ENCODE measurements around the gene ELP2.
"Not testable (repeated sequence)": the region's sequence is repeated elsewhere in the genome, so short reads cannot be mapped to it uniquely, and the experiment has no call there.

ELP2 gene

DNA sequence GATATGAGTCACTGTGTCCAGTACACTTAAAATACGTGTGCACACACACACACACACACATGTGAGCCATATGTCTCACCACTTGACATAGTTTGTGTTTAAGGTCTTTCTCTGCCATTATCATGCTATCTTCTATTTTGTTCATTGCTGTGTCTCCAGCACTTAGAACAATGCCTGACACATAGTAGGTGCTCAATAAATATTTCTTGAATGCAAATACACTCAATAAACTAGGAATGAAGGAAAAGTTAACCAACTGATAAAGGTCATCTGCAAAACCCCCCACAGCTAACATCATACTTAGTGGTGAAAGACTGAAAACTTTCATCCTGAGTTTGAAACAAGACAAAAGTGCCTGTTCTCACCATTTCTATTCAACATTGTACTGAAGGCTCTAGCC lies 62.0 kb downstream of the ELP2 start:
- DNase-seq: no peak

DNA sequence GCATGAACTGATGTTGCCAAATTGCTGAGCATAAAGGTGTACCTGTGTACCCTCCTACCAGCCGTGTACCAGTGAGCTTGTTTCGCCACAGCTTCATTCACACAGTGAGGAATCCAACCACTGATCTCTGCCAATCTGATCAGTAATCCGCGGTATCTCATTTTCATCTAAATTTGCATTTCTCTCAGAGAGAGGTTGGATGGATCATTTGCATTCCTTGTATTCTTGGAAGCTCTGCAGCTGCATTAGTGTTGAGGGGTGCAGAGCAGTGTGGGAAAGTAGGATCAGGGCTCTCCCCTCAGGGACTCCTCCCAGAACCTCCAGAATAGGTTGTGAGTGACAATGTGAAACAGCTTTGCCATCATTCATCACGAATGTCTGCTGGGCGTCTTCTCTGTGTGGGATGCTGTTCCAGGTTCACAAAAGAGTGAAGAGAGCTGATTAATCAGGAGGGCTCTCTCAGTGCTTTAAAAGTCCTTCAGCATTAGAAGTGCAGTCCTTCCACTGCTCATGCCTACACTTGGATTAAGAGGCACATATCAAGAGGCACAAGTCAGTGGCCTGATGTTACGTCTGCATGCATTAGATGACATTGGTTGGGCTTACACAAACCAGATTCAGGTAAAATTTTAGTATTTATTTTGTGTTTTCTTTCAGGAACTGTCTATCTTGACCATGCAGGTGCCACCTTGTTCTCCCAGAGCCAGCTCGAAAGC lies 65.1 kb downstream of the ELP2 start:
- no peak for DNase-seq

GRCh38 chr18:36195427-36196122 lies 65.9 kb downstream of the ELP2 start:
- no peak for DNase-seq

GRCh38 chr18:36196238-36196995 lies 66.7 kb downstream of the ELP2 start:
- no peak for DNase-seq

DNA sequence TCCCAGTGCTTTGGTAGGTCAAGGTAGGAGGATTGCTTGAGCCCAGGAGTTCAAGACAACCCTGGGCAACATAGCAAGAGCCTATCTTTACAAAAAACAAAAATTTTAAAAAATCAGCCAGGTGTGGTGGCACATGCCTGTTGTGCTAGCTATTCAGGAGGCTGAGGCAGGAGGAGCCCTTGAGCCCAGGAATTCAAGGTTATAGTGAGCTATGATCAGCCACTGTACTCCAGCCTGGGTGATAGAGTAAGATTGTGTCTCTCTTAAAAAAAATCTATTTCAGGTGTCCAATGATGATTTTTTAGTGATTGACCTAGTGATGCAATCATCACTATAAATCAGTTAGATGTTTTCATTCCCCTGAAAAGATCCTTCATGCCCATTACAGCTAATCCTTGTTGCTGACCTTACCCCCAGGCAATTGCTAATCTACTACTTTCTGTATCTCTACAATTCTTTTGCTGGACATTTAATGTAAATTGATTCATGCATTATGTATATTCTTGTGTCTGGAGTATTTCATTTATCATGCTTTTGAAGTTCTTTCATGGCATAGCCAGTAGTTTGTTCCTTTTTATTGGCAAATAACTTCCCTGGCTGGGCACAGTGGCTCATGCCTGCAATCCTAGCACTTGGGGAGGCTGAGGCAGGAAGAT lies 67.9 kb downstream of the ELP2 start:
- no peak for DNase-seq

GRCh38 chr18:36199691-36200295 lies 70.1 kb downstream of the ELP2 start:
- no peak for DNase-seq

- no peak for DNase-seq
Measured at GRCh38 chr18:36200354-36200771, 70.7 kb downstream of the ELP2 start.

DNA sequence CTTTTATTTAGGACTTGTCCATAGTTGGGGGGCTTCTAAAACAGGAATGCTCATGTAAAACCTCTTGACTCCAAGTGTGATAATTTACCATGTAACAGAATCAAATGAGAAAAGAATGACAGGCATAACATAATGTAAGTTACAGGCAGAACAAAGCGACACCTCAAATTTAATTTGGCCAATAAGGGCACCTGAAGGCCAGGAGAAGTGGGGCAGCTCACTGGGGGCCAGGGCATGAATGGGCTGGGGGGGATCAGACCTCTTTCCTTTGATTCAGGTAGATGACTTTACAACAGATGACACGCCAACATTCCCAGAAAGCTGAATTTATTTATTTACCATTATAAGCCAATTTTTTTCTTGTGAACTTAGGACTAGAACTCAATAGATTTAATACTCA lies 72.1 kb downstream of the ELP2 start:
- no peak for DNase-seq

DNA sequence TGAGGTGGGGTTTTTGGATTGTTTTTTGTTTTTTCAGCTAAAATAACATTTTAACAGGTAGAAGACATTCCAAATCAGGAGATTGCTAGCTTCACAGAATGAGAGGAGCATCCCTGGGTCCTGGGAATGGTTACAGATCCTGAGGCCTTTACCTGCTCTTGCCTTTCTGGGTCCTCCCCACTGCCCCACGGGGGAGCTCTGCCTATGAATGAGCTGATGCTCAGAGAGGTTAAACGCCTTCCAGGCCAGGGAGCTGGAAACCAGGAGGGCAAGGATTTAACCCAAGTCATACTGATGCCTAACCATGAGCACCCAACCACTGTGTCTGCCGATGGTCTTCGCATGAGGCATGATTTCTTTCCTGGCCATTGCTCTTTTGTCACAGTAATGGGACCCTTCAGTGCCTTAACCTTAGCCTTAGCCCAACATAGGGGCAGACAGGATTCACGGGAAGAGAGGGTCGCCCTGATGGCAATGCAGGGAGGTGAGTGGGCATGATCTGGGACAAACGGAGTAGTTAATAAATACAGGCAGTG lies 73.7 kb downstream of the ELP2 start:
- DNase-seq: no peak

DNA sequence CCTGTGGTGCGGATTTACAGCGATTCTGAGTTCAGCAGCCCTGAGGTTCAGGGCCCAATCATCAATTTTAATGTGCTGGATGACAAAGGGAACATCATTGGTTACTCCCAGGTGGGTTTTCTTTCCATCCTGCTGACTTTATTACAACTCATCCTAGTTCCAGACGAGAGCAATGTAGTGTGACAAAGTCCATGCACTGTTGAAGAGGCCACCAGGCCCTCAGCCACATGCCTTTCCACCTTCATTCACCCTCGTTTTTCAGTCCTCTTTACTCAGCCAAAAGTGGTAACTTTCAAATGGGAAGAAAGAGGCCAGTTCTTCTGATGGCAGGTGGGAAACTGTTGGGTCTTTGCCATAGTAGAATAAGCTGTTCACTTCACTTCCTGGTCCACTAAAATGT lies 75.5 kb downstream of the ELP2 start:
- no peak for DNase-seq

DNA sequence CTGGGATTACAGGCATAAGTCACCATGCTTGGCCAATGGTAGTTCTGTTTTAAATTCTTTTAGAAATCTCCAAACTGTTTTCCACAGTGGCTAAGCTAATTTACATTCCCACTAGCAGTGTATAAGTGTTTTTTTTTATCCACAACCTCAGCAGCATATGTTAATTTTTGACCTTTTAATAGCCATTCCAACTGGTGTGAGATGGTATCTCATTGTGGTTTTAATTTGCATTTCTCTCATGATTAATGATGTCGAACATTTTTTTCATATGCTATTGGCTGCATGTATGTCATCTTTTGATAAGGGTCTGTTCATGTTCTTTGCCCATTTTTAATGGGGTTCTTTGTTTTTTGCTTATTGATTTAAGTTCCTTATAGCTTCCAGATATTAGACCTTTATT lies 77.6 kb downstream of the ELP2 start:
- DNase-seq: no peak

DNA sequence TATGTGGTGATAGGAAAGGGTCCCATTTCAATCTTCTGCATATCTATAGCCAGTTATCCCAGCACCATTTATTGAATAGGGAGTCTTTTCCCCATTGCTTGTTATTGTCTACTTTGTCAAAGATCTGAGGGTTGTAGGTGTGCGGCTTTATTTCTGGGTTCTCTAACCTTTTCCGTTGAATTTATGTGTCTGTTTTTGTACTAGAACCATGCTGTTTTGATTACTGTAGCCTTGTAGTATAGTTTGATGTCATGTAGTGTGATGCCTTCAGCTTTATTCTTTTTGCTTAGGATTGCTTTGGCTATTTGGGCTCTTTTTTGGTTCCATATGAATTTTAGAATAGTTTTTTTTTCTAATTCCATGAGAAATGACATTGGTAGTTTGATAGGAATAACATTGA lies 78.3 kb downstream of the ELP2 start:
- DNase-seq: not testable (repeated sequence)

DNA sequence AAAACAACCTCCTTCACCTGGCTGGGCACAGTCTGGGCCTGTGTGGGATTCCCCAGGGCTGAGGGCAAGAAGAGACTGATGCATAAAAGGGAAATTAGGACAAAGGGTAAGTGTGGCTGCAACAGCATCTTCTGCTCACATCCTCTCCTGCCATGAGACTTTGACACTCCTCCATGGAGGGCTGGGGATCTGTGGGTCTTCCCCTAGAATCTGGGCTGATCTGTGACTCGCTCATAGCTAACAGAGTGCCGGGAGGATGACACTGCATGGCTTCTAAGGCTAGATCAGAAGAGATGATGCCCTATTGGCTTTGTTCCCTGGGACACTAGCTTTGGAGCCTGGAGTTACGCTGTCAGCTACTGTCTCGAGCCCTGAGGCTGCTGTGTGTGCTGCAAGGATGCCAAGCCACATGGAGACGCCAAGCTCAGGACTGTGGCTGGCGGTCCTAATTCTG lies 81.9 kb downstream of the ELP2 start:
- no peak for DNase-seq

- no peak for DNase-seq
Measured at GRCh38 chr18:36212301-36213171, 82.8 kb downstream of the ELP2 start.

DNA sequence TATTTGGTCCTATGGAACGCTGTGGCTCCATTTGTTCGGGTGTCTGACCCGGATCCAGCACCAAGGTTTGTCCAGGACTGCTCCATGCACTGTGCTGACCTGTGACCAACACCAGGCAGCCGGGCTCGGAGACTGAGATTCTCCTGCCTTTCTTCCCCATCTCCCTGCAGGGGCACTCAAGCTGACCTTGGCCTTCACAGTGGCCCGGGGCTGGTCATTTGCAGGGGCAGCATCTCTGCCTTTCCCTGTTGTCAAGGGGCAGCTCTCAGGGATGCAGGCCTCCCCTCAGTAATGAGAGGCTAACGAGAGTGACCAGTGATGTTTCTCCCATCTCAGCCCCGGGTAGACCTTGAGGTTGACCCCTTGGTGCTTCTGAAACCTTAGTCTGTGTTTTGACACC lies 85.1 kb downstream of the ELP2 start:
- DNase-seq: no peak

DNA sequence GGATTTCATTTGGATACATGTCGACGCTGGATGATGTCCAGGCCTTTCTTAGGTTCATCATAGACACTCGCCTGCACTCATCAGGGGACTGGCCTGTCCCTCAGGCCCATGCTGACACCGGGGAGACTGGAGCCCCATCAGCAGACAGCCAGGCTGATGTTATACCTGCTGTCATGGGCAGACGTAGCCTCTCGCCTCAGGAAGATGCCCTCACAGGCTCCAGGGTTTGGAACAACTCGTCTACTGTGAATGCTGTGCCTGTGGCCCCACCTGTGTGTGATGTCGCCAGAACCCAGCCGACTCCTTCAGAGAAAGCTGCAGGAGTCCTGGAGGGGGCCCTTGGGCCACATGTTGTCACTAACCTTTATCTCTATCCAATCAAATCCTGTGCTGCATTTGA lies 85.9 kb downstream of the ELP2 start:
- DNase-seq: no peak

DNA sequence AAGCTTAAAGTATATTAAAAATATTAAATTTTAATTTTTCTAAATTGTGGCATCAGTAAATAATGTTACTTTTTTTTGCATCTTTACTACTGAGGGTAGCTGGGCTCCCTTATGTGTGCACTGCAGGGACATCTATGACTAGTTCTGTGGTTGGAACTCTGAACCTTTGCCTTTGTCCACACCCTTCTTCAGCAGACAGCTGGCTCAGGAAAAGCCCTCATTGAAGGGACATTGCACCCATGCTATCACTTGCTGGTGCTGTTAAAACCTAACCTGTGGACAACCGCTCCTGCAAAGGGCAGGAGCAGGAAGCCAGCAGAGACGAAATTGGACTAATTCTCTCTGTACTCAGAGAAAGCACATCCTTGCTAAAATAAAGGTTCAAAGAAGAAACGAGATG lies 87.6 kb downstream of the ELP2 start:
- DNase-seq: no peak

DNA sequence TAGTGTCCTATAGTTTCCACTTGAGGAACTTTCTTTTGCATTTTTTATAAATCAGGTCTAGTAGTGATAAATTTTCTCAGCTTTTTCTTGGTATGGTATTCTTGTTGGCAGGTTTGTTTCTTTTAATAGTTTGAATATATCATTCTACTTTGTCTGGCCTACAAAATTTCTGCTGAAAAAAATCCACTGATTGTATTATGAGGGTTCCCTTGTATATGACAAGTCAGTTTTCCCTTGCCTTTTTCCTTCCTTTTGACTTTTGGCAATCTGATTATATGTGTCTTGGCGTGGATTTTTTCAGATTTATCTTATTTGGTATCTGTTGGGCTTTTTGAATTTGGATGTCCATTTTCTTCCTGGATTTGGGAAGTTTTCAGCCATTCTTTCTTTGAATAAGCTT lies 99.5 kb downstream of the ELP2 start:
- DNase-seq: no peak
